Brain pericyte (primary cell): ENCODE measurements around the gene ZBP1.
"Not testable (repeated sequence)": the region's sequence is repeated elsewhere in the genome, so short reads cannot be mapped to it uniquely, and the experiment has no call there.

Experiments
- DNase-seq: peaks from one replicate; pipeline ENCODE4 v3.0.0-alpha.2; 2012; ENCODE audit warnings: low read depth, low spot score

Gene ZBP1

DNA sequence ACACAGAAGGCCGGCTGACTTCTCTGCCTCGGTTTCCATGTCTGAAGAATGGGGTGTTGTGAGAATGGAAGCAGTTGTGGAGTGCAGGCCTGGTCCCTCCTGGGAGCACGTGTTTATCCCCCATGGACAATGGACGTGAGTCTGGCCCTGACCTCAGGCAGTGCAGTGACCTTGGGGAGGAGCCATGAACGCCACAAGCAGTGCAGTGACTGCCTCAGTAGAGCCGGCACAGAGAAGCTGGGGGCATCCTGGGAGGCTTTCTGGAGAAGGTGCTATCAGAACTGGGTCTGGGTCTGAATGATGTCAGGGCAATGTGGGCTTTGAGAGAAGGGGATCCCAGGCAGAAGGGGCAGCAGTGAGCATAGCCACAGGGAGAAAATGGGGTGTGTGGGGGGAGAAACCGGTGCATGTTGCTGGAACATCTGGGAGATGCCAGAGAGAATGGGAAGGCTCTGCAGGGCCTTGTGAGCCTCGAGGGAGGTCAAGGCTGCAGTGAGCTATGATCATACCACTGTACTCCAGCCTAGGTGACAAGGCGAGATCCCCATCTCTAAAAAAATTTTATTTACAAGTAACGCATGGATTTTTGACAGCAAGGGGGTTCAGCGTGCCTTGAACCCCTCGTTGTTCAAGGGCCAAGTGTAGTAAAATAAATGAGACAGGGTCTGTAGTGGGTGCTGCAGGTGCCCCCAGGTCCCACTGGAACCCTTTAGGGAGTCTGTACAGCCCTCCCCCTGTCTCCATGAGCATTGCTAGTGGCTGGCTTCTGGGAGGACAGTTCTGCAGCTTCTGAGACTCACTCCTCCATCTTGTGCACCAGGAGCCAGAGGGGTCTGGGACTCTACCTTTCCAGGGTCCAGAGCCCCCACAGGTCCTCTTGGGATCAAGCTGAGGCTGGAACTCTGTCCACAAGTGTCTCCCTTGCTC, 27.0 kb upstream of the ZBP1 start:
- DNase-seq = no peak

DNA sequence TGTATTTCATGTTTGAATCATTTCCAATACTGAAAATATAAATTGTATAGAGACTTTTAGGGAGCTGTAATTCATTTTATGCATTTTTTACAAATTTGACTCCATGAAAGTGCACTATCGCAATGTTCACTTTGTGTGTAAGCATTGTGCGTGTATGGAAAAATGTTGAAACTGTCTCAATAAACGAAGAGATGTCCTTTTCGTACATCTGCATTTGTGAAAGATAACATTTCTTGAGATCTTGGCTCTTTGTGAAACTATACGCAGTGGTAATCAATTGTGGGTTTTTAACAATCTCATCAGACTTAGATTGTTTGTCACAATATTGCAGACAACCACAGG, 18.6 kb upstream of the ZBP1 start:
- no peak for DNase-seq

DNA sequence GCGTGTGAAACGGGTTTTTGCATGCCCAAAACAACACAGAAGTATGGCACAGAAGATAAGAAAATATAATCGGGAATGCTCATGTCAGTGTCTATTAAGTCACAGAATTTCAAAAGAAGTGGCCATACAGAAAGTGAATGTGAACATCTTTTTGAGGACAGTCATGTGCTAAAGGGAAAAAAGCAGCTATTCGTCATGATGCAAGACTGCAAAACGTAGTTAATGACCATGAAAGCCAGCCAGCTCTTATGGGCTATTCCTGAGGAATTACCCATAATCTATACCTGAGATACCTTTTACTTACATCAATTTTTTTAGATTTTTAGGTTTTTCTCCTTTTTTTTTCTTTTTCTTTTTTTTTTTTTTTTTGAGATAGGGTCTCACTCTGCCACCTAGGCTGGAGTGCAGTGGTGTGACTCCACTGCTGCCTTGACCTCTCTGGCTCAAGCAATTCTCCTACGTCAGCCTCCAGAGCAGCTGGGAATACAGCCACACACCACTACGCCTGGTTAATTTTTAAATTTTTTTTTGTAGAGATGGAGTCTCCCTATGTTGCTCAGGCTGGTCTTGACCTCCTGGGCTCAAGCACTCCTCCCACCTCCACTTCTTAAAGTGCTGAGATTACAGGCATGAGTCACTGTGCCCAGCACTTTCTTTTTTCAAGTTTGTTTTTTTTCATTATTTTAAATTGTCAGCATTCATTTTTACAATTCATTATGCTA, 18.1 kb upstream of the ZBP1 start:
- DNase-seq = no peak

DNA sequence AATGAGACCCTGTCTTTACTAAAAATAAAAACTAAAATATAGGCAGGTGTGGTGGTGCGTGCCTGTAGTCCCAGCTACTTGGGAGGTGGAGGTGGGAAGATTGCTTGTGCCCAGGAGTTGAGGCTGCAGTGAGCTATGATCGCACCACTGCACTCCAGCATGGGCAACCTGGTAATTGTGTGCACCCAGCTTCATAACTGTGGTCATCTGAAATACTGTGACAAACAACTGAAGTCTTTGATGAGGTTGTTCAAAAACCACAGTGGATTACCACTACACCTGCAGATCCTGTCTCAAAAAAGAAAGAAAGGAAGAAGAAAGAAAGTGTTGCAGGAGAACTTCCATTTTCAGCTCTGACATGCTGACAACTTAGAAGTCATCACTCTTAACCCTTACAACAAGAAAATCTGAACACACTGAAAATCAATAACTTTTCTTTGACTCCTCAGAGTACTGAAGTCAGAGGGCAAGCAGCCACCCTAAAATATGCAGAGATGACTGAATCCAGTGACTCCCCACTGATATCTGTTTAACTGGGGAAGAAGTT, 13.8 kb upstream of the ZBP1 start:
- DNase-seq = no peak

DNA sequence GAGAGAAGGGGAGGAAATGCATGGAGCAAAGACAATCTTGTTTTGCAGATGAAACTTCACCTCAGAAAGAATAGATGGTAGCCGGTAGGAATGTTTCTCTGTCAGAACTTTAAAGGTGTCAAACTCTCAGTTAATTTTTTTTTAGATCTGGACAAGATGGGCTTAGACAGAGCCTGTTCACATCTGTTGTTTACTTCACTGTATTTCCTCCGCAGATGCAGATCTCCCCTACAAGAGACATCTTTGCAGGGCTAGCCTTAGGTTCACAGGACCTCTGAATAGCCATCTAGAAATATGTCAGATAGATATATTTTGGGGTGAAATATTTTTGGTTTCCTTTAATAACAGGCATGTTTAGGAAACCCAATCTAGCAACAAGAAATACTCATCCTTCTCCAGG, 12.1 kb upstream of the ZBP1 start:
- DNase-seq = no peak

DNA sequence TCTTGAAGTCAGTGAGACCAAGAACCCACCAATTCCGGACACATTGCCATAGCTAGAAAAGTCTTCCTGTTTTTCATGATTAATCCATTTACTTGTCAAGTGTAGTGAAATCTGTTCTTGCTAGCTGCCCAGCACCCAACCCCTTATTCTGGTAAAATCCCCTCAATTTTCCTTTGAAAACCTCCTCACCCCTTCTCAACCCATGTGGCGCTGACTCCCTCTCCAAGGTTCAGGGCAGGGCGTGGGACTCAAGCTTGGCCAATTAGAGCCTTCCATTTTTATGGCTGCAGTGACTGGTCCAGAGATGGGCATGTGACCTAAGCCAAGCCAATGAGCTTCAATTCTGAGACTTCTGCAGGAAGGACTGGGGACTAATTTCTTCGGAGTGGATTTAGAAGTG, 9.8 kb upstream of the ZBP1 start:
- DNase-seq = no peak

GRCh38 chr20:57629491-57629901, 9.3 kb upstream of the ZBP1 start:
- DNase-seq = not testable (repeated sequence)

DNA sequence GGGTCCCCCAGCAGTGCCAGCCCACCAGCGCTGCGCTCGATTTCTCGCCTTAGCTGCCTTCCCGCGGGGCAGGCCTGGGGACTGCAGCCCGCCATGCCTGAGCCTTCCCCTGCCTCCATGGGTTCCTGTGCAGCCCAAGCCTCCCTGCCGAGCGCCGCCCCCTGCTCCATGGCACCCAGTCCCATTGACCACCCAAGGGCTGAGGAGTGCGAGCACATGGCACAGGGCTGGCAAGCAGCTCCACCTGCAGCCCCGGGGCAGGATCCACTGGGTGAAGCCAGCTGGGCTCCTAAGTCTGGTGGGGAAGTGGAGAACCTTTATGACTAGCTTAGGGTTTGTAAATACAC, 8.7 kb upstream of the ZBP1 start:
- DNase-seq = not testable (repeated sequence)

- DNase-seq = no peak
These were observed 8.1 kb upstream of the ZBP1 start for GRCh38 chr20:57628047-57628961.

DNA sequence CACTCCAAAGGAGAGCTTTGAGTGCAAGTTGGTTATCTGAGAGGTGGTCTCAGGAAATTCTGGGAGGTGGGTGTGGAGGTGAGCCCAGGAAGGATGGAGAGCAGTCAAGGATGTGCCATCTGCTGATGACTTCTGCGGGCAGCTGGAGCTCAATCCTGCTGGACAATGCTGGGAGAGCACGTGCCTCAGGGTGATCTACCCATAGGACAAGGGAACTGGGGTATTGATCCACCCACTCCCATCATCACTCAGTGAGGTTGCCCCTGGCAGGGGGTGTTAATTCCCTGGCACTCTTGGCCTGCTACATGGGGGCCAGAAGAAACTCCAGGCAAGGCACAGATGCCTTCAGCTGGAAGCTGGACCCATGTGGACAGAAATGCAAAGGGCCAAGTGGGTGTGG, 7.1 kb upstream of the ZBP1 start:
- no peak for DNase-seq

DNA sequence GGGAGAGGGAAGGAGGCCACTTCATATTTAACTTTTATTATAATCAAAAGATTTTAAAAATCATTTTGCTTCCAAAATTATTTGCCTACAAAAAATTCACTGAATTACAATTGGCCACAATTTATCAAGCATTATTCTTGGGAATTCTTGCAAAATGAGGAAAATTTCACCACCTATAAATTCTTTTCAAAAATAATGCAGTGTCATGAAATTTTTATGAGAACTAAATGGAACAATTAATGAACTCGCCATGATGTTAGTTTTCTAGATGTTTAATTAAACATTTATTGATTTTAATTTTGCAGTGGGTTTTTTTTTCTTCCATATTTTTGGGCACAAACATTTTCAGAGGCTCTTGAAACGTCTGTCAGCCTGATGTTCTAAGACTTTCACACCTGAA, 5.8 kb upstream of the ZBP1 start:
- no peak for DNase-seq

GRCh38 chr20:57625181-57625958, 5.1 kb upstream of the ZBP1 start:
- DNase-seq = no peak

DNA sequence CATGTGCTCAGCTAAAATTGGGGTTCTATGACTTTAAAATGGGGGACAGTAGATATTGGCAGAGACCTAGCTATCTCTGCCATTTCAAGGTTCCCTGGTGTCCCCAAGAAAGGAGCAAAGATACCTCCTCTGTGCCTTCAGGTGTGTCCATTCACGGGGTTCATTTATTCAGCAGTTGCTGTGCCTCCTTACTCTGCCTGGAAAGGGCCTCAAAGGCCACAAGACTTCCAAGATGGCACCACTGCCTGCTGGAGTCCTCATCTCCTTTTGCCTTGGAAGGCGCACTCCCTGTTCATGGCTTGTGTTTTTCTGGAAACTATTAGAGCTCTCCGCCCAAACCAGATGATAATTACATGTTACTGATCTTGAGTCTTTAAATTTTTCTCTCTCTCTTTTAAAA, 3.9 kb upstream of the ZBP1 start:
- no peak for DNase-seq

DNA sequence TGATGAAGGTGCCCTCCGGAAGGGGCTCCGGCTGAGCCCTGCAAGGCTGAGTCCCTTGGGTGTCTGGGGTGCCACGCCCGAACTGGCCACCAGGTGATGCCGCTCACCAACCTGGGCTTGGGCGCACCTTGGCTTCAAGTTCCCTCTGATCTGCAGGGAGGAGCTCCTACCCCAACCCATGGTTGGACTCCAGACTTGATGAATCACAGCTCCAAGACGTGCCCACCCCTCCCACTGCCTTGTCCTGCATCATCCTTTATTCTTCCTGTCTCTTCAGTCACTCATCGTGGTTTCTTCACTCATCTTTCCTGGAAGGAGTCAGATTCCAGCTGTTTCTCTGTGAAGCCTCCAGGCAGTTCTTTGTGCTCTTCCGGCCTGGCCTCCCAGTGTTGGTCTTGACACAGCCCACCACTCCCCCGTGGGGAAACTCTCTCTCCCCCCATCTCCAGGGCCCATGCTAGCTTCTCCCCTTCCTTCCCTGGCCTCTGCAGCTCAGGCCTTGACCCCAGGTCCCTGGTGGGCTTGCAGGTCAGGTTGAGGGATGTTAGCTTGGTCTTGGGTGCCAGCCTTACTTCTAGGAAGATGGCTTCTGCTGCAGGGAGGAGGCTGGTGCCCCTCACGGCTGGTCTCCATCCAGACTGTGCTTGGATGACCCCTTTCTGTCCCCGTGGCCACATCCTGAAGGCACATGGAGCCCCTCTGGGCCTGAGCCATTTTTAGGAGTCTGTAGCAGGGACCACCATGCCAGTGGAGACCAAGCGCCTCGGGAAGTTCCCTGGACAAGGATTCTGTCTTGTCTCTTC, 2.6 kb upstream of the ZBP1 start:
- DNase-seq = no peak

DNA sequence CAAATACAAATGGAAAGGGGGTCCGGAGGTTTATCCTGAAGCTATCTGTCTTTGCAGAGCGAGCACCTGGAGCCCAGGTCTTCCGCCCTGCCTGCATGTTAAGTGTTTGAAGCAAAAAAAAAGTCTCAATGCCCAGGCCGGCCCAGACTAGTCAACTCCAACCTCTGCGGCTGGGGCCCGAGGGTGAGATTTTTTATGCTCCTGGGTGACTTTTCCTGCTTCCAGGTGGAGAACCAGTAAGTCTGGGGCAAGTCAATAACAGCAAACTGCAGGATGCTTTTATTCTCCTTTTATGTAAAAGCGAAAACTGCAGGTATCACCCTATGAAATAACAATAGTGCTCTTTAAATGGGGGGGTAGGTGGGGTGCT, 2.0 kb upstream of the ZBP1 start:
- DNase-seq = no peak

DNA sequence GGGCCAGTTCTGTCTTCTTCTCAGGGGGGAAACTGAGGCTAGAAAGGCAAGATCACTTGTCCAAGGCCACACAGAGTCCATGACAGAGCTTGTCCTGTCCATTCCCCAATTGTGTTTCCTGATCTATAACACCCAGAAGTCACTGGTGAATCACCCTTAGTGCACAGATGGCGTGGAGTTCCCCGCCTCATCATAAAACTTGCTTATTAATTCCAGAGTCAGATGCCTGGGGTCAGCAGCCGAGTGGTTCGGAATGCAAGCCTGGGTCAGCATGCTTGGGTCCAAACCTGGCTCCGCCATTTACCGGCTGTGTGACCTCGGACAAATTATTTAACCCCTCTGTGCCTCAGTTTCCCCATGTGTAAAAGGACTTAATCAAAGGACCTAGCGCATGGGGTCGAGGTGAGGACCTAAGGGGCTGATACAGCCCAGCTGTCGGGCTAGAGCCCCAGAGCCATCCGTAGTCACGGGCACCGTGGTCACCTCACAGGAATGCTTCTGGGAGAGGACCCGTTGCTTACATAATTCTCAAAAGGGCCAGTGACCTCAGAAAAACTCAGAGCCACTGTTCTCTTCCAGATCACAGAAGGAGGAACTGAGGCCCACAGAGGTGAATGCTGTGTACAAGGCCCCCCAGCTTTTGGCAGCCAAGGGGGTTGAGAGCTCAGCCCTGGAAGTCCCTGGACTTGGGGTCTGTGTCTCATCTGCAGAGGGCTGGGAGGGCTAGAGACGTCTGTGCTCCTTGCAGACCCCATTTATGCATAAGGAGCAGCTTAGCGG, 1.4 kb upstream of the ZBP1 start:
- DNase-seq = no peak

DNA sequence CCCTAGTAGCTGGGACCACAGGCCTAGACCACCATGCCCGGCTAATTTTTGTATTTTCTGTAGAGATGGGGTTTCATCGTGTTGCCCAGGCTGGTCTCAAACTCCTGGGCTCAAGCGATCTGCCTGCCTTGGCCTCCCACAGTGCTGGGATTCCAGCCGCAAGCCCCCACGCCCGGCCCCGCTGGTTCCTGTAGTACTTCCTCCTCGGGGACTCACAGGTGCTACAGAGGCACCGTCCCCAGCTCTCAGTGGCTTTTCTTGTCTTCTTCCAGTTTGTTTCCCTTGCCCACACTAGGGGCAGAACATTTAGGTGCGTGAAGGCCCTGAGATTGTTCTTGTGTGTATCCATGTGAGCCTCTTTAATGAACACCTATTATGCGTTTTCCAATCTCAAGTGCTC, 773 bp upstream of the ZBP1 start:
- no peak for DNase-seq

DNA sequence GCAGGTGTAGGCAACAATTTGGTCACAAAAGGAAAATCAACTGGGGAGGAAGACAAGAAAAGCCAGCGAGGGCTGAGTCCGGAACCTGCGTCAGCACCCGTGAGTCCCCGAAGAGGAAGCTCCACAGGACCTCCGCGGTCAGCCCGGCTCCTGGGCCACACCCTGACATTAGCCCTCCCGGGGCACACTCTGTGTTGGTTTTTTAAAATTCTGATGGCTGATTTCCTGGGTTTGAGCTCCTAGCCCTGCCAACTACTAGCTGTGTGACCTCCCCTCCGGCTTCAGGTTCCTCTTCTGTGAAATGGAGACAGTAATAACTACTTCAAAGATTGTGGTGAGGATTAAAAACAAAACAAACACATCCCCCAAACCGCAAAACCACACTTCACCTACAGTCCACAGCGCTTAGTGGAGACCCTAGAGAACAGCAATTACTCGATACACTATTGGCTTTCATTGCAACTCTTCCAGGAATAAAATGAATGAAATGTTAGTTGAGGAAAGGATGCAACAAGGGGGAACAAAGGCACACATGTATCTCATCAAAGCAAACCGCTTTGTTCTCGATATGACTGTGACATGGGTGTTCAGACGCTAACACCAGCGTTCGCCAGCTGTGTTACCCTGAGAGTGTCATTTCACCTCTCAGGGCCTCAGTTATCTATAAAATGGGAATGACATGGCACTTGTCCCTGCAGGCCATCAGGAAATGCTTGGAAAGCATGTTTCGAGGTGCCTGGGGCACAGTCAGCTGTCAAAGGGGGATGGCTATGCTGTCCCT, 985 bp downstream of the ZBP1 start:
- no peak for DNase-seq

- no peak for DNase-seq
These were observed 1.5 kb downstream of the ZBP1 start for GRCh38 chr20:57618764-57619050.
